A549 (cell line): ENCODE measurements around the gene TRPM6. TPM values are rescaled to one million over a fixed set of nuclear protein-coding genes. Genes with fewer than 3 reads are reported as not detected.

Experiments used
- ATAC-seq, 2 experiments: fragments of 200-7000 bp in 1 of 2; fragments of >200 bp in 1 of 2; cut with Nextera tagmentation in 1 of 2; cut with Tn5 transposase in 1 of 2; 3 replicates each; pipeline versions ENCODE4 v1.8.0 to v1.9.1; 2018 to 2020; ENCODE audit warnings: mild to moderate bottlenecking in 1 of 2, moderate library complexity in 1 of 2
- CTCF ChIA-PET: fragments of 300-600 bp; sonication (Branson Sonifier 250); formaldehyde crosslinking; extraction: SDS; loops from one replicate; lab custom pipeline; 2021; ENCODE audit warnings: antibody characterized with exemption, inconsistent platforms; lab: Yijun Ruan, JAX
- POLR2A ChIA-PET: fragments of 350-600 bp; formaldehyde crosslinking; extraction: SDS; loops from one replicate; lab custom pipeline; 2021; ENCODE audit warnings: antibody characterized with exemption, inconsistent platforms; lab: Yijun Ruan, JAX
- DNase-seq, 2 experiments: peaks; one replicate each; pipeline versions ENCODE4 v3.0.0 to v3.0.0-alpha.2; 2011 to 2016; ENCODE audit warnings: low read depth in 1 of 2, low spot score in 1 of 2
- FAIRE-seq: peaks from 2 replicates; lab custom pipeline; 2011; peaks lifted over from hg19 to GRCh38; lab: Jason Lieb, UNC
- H3K27ac ChIP-seq, 2 experiments: fragments of >200 bp; sonication (Bioruptor Twin); formaldehyde crosslinking; 3 replicates each; pipeline ENCODE4 v1.5.1; 2016 to 2017
- H3K4me1 ChIP-seq: fragments of >200 bp; sonication (Bioruptor Twin); formaldehyde crosslinking; 3 replicates; pipeline ENCODE4 v1.6.1; 2016
- H3K4me2 ChIP-seq: fragments of >200 bp; sonication (Bioruptor Twin); formaldehyde crosslinking; 3 replicates; pipeline ENCODE4 v1.6.1; 2016
- H3K4me3 ChIP-seq: fragments of >200 bp; sonication (Bioruptor Twin); formaldehyde crosslinking; 3 replicates; pipeline ENCODE4 v1.5.1; 2016
- H3K9me3 ChIP-seq: fragments of >200 bp; sonication (Bioruptor Twin); formaldehyde crosslinking; 3 replicates; pipeline ENCODE4 v1.6.1; 2016
- BHLHE40 ChIP-seq: IDR thresholded peaks from 2 replicates; pipeline ENCODE4 v1.6.1; 2012; ENCODE audit warnings: low read depth, low read length, inconsistent platforms
- CBX8 ChIP-seq: fragments of 200-600 bp; sonication (generic); IDR thresholded peaks from 2 replicates; pipeline ENCODE4 v1.6.1; 2016
- EHF ChIP-seq: fragments of 250-450 bp; sonication (Bioruptor Pico); IDR thresholded peaks from 2 replicates; pipeline ENCODE4 v1.5.0; 2020; ENCODE audit warnings: mild to moderate bottlenecking
- ESRRA ChIP-seq: fragments of 150-350 bp; IDR thresholded peaks from 2 replicates; pipeline ENCODE4 v1.6.1; 2014; ENCODE audit warnings: mild to moderate bottlenecking, low read length, borderline replicate concordance
- FOSB ChIP-seq: fragments of 250-450 bp; sonication (Bioruptor Pico); IDR thresholded peaks from 2 replicates; pipeline ENCODE4 v1.5.0; 2020; ENCODE audit warnings: mild to moderate bottlenecking, moderate library complexity
- GATA3 ChIP-seq: IDR thresholded peaks from 2 replicates; pipeline ENCODE4 v1.6.1; 2012; ENCODE audit warnings: borderline replicate concordance
- HOXB13 ChIP-seq: fragments of 250-450 bp; sonication (Bioruptor Pico); IDR thresholded peaks from 2 replicates; pipeline ENCODE4 v1.5.0; 2020; ENCODE audit warnings: low read depth, mild to moderate bottlenecking, moderate library complexity
- HOXB5 ChIP-seq: fragments of 250-450 bp; sonication (Bioruptor Pico); IDR thresholded peaks from 2 replicates; pipeline ENCODE4 v1.5.0; 2020; ENCODE audit warnings: mild to moderate bottlenecking, moderate library complexity
- KDM1A ChIP-seq: fragments of 200-600 bp; sonication (generic); IDR thresholded peaks from 2 replicates; pipeline ENCODE4 v1.6.1; 2016; ENCODE audit warnings: low read depth, mild to moderate bottlenecking
- KDM5A ChIP-seq: fragments of 200-600 bp; sonication (generic); IDR thresholded peaks from 2 replicates; pipeline ENCODE4 v1.6.1; 2016; ENCODE audit warnings: antibody characterized with exemption, mild to moderate bottlenecking
- MAFK ChIP-seq: fragments of 450-650 bp; IDR thresholded peaks from 2 replicates; pipeline ENCODE4 v1.6.1; 2014; ENCODE audit not compliant: partially characterized antibody
- NFE2L2 ChIP-seq: fragments of 150-350 bp; conservative IDR thresholded peaks from 2 replicates; pipeline ENCODE4 v1.6.1; 2014; ENCODE audit warnings: low read length
- NR3C1 ChIP-seq: fragments of >200 bp; sonication (Bioruptor Twin); formaldehyde crosslinking; IDR thresholded peaks from 3 replicates; pipeline ENCODE4 v1.6.1; 2017
- RARB ChIP-seq: fragments of 250-450 bp; sonication (Bioruptor Pico); IDR thresholded peaks from 2 replicates; pipeline ENCODE4 v1.8.0; 2021; ENCODE audit warnings: mild to moderate bottlenecking, moderate library complexity
- RCOR1 ChIP-seq: fragments of 150-350 bp; IDR thresholded peaks from 2 replicates; pipeline ENCODE4 v1.6.1; 2014; ENCODE audit warnings: antibody characterized with exemption, low read length, low read depth
- SMC3 ChIP-seq: fragments of >200 bp; sonication (Bioruptor Twin); formaldehyde crosslinking; IDR thresholded peaks from 3 replicates; pipeline ENCODE4 v1.6.1; 2018; ENCODE audit warnings: inconsistent platforms
- ZNF302 ChIP-seq: fragments of 250-450 bp; sonication (Bioruptor Pico); IDR thresholded peaks from 2 replicates; pipeline ENCODE4 v1.9.0; 2021; ENCODE audit warnings: inconsistent platforms, mild to moderate bottlenecking, moderate library complexity
- WGBS: methylation state at CpG from one replicate; pipeline ENCODE4 v1.1.6; 2017; ENCODE audit errors: missing lambda C conversion rate; 5-methylcytosine and 5-hydroxymethylcytosine counted together
- polyA plus RNA-seq, 4 experiments: library from polyadenylated mRNA; depleted of rRNA in 3 of 4; stranded (reverse); fragments of >200 nt; fragmentation: RNase III in 1 of 4; extraction: RNeasy Plus Mini Kit Qiagen cat#74134 plus additional on column Dnase treatment in 1 of 4; gene quantifications; 2 replicates in 3 of 4; 3 replicates in 1 of 4; pipeline ENCODE4 v1.2.3, GENCODE V29; 2011 to 2017
- TF ChIP-seq, protein P1 (sequence below): fragments of >200 bp; sonication (Bioruptor Twin); formaldehyde crosslinking; IDR thresholded peaks from 3 replicates; pipeline ENCODE4 v1.5.1; 2016
- TF ChIP-seq, protein P2 (sequence below): fragments of 200-600 bp; sonication (generic); IDR thresholded peaks from 2 replicates; pipeline ENCODE4 v1.6.1; 2016; ENCODE audit warnings: antibody characterized with exemption, mild to moderate bottlenecking, moderate library complexity
- TF ChIP-seq, protein P3 (sequence below): fragments of 150-350 bp; IDR thresholded peaks from 2 replicates; pipeline ENCODE4 v1.6.1; 2014; ENCODE audit warnings: low read depth, mild to moderate bottlenecking, low read length
- TF ChIP-seq, protein P4 (sequence below): IDR thresholded peaks from 2 replicates; pipeline ENCODE4 v1.6.1; 2012
- TF ChIP-seq, protein P5 (sequence below): fragments of >200 bp; sonication (Bioruptor Twin); formaldehyde crosslinking; IDR thresholded peaks from 3 replicates; pipeline ENCODE4 v1.6.1; 2016

The TRPM6 gene
- polyA plus RNA-seq, 2 of the 4 experiments (the other 2 are of a cell fraction), result 1.5 to 2.1 TPM

DNA sequence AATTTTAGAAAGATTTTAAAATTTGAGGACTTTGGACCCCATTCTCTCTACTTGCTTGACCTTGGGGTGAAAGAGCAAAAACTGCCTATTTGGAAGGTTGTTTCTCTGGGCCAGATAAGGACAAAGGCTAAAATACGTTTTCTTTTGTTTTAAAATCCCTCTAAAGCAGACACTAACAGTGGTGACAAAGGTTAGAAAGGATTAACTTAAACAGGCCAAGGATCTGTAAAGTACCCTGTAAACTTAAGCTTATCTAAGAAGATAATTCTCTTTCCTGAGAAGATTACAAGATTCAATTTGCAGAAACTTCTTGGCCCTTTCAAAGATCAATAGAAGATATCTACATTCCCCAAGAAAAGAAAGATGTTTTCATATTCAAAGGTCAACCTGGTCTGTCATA lies 12.1 kb downstream of the TRPM6 start (continued):
- TF ChIP-seq, protein P1, sequence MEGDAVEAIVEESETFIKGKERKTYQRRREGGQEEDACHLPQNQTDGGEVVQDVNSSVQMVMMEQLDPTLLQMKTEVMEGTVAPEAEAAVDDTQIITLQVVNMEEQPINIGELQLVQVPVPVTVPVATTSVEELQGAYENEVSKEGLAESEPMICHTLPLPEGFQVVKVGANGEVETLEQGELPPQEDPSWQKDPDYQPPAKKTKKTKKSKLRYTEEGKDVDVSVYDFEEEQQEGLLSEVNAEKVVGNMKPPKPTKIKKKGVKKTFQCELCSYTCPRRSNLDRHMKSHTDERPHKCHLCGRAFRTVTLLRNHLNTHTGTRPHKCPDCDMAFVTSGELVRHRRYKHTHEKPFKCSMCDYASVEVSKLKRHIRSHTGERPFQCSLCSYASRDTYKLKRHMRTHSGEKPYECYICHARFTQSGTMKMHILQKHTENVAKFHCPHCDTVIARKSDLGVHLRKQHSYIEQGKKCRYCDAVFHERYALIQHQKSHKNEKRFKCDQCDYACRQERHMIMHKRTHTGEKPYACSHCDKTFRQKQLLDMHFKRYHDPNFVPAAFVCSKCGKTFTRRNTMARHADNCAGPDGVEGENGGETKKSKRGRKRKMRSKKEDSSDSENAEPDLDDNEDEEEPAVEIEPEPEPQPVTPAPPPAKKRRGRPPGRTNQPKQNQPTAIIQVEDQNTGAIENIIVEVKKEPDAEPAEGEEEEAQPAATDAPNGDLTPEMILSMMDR, result no peak
- no peak for TF ChIP-seq ZNF302 (CRISPR knock-in tag)
- TF ChIP-seq, protein P2, sequence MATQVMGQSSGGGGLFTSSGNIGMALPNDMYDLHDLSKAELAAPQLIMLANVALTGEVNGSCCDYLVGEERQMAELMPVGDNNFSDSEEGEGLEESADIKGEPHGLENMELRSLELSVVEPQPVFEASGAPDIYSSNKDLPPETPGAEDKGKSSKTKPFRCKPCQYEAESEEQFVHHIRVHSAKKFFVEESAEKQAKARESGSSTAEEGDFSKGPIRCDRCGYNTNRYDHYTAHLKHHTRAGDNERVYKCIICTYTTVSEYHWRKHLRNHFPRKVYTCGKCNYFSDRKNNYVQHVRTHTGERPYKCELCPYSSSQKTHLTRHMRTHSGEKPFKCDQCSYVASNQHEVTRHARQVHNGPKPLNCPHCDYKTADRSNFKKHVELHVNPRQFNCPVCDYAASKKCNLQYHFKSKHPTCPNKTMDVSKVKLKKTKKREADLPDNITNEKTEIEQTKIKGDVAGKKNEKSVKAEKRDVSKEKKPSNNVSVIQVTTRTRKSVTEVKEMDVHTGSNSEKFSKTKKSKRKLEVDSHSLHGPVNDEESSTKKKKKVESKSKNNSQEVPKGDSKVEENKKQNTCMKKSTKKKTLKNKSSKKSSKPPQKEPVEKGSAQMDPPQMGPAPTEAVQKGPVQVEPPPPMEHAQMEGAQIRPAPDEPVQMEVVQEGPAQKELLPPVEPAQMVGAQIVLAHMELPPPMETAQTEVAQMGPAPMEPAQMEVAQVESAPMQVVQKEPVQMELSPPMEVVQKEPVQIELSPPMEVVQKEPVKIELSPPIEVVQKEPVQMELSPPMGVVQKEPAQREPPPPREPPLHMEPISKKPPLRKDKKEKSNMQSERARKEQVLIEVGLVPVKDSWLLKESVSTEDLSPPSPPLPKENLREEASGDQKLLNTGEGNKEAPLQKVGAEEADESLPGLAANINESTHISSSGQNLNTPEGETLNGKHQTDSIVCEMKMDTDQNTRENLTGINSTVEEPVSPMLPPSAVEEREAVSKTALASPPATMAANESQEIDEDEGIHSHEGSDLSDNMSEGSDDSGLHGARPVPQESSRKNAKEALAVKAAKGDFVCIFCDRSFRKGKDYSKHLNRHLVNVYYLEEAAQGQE, result no peak

DNA sequence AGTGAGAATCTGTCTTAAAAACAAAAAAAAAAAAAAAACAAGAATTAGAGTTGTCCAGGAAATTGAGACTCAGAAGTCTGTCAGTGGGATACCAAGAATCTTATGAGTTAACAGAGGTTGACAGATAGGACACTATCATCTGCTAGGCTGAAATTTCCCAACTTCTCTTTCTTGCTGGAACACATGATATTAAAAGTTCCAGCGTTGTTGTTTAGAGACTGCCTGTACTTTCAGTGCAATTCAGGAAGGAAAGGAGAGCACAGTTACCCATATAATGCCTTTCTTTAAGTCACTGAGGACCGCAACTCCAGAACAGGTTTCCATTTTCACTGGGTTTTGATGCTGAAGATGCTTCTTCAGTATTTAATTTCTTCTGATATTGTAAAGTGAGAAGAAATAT lies 13.5 kb downstream of the TRPM6 start:
- H3K4me1 ChIP-seq, result no peaks in the 10 kb centered on the region
- H3K4me2 ChIP-seq, result no peak overlapping the region
- H3K4me3 ChIP-seq, result no peak overlapping the region
- no peak for FAIRE-seq
- peaks cover 7% of the 10 kb centered on the region; the same call in 2 of the 3 replicates for H3K9me3 ChIP-seq
- no peak overlapping the region for H3K27ac ChIP-seq
- ChIA-PET POLR2A (no interaction called here), CTCF (no interaction called here)
- no peak for ATAC-seq
- no peak for TF ChIP-seq KDM5A
- TF ChIP-seq, protein P3, sequence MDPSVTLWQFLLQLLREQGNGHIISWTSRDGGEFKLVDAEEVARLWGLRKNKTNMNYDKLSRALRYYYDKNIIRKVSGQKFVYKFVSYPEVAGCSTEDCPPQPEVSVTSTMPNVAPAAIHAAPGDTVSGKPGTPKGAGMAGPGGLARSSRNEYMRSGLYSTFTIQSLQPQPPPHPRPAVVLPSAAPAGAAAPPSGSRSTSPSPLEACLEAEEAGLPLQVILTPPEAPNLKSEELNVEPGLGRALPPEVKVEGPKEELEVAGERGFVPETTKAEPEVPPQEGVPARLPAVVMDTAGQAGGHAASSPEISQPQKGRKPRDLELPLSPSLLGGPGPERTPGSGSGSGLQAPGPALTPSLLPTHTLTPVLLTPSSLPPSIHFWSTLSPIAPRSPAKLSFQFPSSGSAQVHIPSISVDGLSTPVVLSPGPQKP, result no peak
- TF ChIP-seq KDM1A, result no peak
- TF ChIP-seq NR3C1, result no peak
- TF ChIP-seq, protein P4, sequence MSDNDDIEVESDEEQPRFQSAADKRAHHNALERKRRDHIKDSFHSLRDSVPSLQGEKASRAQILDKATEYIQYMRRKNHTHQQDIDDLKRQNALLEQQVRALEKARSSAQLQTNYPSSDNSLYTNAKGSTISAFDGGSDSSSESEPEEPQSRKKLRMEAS, result no peak
- TF ChIP-seq, protein P1, result no peak
- TF ChIP-seq HOXB5 (CRISPR knock-in tag), result no peak
- no peak for TF ChIP-seq FOSB (CRISPR knock-in tag)
- TF ChIP-seq RCOR1, result no peak
- no peak for TF ChIP-seq CBX8
- no peak for TF ChIP-seq RARB (CRISPR knock-in tag)
- TF ChIP-seq EHF, result no peak
- TF ChIP-seq BHLHE40, result no peak
- TF ChIP-seq ESRRA, result no peak
- TF ChIP-seq, protein P5, sequence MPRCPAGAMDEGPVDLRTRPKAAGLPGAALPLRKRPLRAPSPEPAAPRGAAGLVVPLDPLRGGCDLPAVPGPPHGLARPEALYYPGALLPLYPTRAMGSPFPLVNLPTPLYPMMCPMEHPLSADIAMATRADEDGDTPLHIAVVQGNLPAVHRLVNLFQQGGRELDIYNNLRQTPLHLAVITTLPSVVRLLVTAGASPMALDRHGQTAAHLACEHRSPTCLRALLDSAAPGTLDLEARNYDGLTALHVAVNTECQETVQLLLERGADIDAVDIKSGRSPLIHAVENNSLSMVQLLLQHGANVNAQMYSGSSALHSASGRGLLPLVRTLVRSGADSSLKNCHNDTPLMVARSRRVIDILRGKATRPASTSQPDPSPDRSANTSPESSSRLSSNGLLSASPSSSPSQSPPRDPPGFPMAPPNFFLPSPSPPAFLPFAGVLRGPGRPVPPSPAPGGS, result no peak
- TF ChIP-seq MAFK, result no peak
- TF ChIP-seq GATA3, result no peak
- TF ChIP-seq NFE2L2, result no peak
- TF ChIP-seq HOXB13 (CRISPR knock-in tag), result no peak
- no peak for TF ChIP-seq SMC3
- DNase-seq, result no peak
- 67% methylated on average over 2 of the region's 2 CpGs for WGBS
